KOPT-K1 (cell line): ENCODE data around the gene BPIFB3.

ENCODE experiments used
- H3K27ac ChIP-seq: fragments of 200-600 bp; sonication (generic); 2 replicates; pipeline ENCODE4 v1.5.1; 2016; ENCODE audit warnings: antibody characterized with exemption, mild to moderate bottlenecking, low read depth, low read length; ENCODE audit not compliant: poor library complexity, severe bottlenecking
- H3K36me3 ChIP-seq: fragments of 200-600 bp; sonication (generic); 2 replicates; pipeline ENCODE4 v1.5.1; 2017; ENCODE audit warnings: antibody characterized with exemption, mild to moderate bottlenecking, low read length, moderate library complexity; ENCODE audit not compliant: insufficient read depth
- H3K9me3 ChIP-seq: fragments of 200-600 bp; sonication (generic); 2 replicates; pipeline ENCODE4 v1.5.1; 2017; ENCODE audit warnings: antibody characterized with exemption, low read length, mild to moderate bottlenecking; ENCODE audit not compliant: insufficient read depth, poor library complexity, severe bottlenecking

BPIFB3 gene

GRCh38 chr20:33053291-33054106 lies at the start of gene BPIFB3:
Gene BPIFB3, plus strand, starts transcription at chr20:33053903. Its CDS starts 1,533 bp downstream, at chr20:33055436.
- H3K27ac ChIP-seq = no peak within 1 kb of the TSS
- no peaks in the 10 kb centered on the region for H3K9me3 ChIP-seq
- H3K36me3 ChIP-seq = no peaks in the 10 kb centered on the region

GRCh38 chr20:33004141-33004751 lies 49.5 kb upstream of the BPIFB3 start, which contains the start of gene SUN5:
Gene SUN5, minus strand, starts transcription at chr20:33004433. Its CDS starts 93 bp downstream, at chr20:33004340.
- H3K27ac ChIP-seq = peak within 1 kb of the TSS; percentile 31
- no peaks in the 10 kb centered on the region for H3K9me3 ChIP-seq
- H3K36me3 ChIP-seq = no peaks in the 10 kb centered on the region

GRCh38 chr20:33005132-33005566 lies 48.6 kb upstream of the BPIFB3 start:
- Histone ChIP-seq H3K9me3 (no peaks in the 10 kb centered on the region), H3K36me3 (no peaks in the 10 kb centered on the region), H3K27ac (peak overlapping the region; percentile 31)

GRCh38 chr20:33005908-33006775 lies 47.6 kb upstream of the BPIFB3 start:
- H3K27ac ChIP-seq = no peak overlapping the region
- no peaks in the 10 kb centered on the region for H3K36me3 ChIP-seq
- no peaks in the 10 kb centered on the region for H3K9me3 ChIP-seq

GRCh38 chr20:33006776-33007375 lies 46.8 kb upstream of the BPIFB3 start:
- Histone ChIP-seq H3K27ac (no peak overlapping the region), H3K9me3 (no peaks in the 10 kb centered on the region)

GRCh38 chr20:33007376-33008335 lies 46.0 kb upstream of the BPIFB3 start, which contains the start of gene BPIFB2:
Gene BPIFB2, plus strand, starts transcription at chr20:33007704. Its CDS starts 871 bp downstream, at chr20:33008575.
- Histone ChIP-seq H3K9me3 (no peaks in the 10 kb centered on the region), H3K36me3 (no peaks in the 10 kb centered on the region), H3K27ac (no peak within 1 kb of the TSS)

More at GRCh38 chr20:33006776-33007375, 46.8 kb upstream of the BPIFB3 start:
- no peaks in the 10 kb centered on the region for H3K36me3 ChIP-seq

- Histone ChIP-seq H3K9me3 (no peaks in the 10 kb centered on the region), H3K36me3 (no peaks in the 10 kb centered on the region), H3K27ac (no peak overlapping the region)
Measured at GRCh38 chr20:33008336-33009213, 45.1 kb upstream of the BPIFB3 start.

GRCh38 chr20:33009214-33010132 lies 44.2 kb upstream of the BPIFB3 start:
- H3K9me3 ChIP-seq = no peaks in the 10 kb centered on the region
- H3K27ac ChIP-seq = no peak overlapping the region
- no peaks in the 10 kb centered on the region for H3K36me3 ChIP-seq

GRCh38 chr20:33010133-33010504 lies 43.6 kb upstream of the BPIFB3 start:
- Histone ChIP-seq H3K36me3 (no peaks in the 10 kb centered on the region), H3K27ac (no peak overlapping the region), H3K9me3 (no peaks in the 10 kb centered on the region)

- no peak overlapping the region for H3K27ac ChIP-seq
- H3K9me3 ChIP-seq = no peaks in the 10 kb centered on the region
- no peaks in the 10 kb centered on the region for H3K36me3 ChIP-seq
Measured at GRCh38 chr20:33010674-33011449, 42.8 kb upstream of the BPIFB3 start.

GRCh38 chr20:33012327-33013189 lies 41.1 kb upstream of the BPIFB3 start:
- H3K36me3 ChIP-seq = no peaks in the 10 kb centered on the region
- no peaks in the 10 kb centered on the region for H3K9me3 ChIP-seq
- H3K27ac ChIP-seq = no peak overlapping the region
